Hematopoietic multipotent progenitor cell treated with erythropoietin and hydrocortisone succinate and interleukin-3 and kit ligand, for 17 days (in vitro differentiated cells): Measurements from ENCODE around the gene GALNT10.

Experiments
- DNase-seq: peaks from one replicate; pipeline ENCODE4 v3.0.0-alpha.2; 2015; ENCODE audit warnings: low spot score

The GALNT10 gene

GRCh38 chr5:154295551-154295950, 105.0 kb downstream of the GALNT10 start:
- no peak for DNase-seq

GRCh38 chr5:154296525-154297159, 106.1 kb downstream of the GALNT10 start:
- no peak for DNase-seq

- no peak for DNase-seq
Measured at GRCh38 chr5:154298065-154298464, 107.5 kb downstream of the GALNT10 start.

DNA sequence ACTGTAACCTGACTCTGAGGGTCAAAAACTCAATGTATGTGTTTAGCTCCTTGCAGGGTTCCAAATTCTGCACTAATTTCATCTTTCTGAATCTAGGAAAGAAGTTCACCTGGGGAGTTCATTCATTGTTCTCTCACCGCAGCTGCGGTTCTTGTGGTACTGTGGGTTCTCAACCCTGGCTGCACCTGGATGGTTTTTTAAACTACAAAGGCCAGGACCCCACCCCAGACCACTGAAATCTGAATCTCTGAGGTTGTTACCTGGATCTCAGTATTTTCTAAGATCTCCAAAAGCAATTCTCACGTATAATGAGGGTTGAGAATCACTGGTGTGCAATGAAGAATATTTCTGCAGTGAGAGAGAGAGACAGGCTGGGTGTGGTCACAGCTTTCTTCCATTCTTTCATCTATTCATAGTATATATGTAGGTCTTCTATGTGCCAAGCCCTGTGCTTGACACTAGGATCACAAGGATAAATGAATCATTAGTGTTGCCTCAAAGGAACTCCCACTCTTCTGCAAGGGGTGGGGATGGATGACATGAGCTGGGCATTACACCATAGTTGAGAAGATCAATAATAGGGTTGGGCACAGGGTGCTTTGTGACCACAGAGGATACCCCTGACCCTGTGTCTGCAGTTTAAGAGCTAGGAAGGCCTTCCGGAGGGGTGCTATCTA, 109.8 kb downstream of the GALNT10 start:
- DNase-seq, result no peak

GRCh38 chr5:154301726-154302125, 111.2 kb downstream of the GALNT10 start:
- no peak for DNase-seq

GRCh38 chr5:154302161-154302560, 111.6 kb downstream of the GALNT10 start:
- DNase-seq, result no peak

GRCh38 chr5:154303133-154303532, 112.6 kb downstream of the GALNT10 start:
- DNase-seq, result no peak

DNA sequence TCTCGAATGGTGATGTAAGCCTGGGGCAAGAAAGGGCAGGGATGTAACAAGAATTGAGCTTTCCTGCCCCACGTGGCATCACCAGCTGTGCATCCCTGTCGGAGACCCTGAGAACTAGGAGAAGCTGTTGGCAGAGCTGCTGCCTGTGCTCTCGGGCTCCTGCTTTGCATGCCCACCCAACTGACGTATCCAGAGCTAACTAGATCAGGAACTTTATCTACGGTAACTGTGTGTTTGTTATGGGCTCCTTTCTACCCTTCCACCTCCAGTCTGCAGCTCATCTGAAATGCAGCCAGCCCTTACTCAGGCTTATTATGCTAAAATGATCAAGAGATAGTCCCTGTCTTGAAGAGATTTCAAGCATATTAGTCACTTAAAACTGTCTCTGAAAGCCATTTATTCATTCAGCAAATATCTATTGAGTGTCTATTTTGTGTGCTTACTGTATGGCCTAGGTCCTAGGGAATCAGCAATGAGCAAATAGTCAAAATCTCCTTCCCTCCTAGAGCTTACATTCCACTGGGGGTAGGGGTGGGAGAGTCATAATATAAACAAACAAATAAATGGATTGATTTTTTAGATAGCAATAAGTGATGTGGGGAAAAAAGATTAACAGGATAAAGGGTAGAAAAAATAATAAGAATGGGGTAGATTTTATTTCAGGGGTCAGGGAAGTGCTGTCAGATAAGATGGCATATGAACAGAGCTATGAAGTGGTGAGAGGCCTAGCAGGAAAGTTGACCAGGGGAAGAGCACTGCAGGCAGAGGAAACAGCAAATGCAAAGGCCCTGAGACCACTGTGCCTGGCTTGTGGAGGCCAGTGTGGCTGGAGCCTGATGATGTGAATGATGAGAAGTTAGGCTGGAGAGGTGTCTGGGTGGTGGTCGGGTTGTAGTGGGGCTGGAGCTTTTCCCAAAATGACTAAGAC, 118.2 kb downstream of the GALNT10 start:
- no peak for DNase-seq

DNA sequence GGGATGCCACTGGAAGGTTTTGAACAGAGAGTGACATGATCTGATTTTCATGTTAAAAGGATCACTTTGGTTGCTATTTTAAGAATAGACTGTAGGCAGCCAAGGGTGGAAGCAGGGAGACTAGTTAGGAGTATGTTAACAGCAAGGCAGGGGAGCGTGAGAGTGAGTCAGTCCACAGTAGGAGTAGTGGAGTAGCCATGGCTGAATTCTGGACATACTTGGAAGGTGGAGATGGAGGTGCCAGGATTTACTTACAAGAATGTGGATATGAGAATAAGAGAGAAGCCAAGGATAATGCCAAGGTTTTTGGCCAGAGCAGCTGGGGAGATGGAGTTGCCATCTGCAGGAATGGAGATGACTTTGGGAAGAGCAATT, 118.8 kb downstream of the GALNT10 start:
- no peak for DNase-seq

DNA sequence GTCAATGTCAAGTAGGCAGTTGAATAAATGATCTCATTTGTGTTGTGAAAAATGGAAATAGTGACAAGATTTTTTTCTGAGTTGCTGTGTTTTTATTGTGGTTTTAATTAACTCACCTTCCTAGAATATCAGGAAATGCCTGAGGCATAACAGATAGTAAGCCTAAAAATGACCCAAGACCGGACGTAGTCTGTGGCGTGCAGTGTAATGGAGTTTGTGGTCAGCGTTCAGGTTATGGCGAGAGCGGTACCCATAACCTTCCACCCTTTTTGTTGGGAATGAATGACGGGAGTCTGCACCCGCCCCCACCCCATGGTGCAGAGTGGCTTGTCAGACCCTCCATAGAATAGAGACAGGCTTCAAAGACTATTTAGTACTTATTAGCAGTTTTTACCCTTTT, 119.3 kb downstream of the GALNT10 start:
- no peak for DNase-seq

GRCh38 chr5:154311362-154311761, 120.8 kb downstream of the GALNT10 start:
- DNase-seq, result no peak

- DNase-seq, result no peak
Measured at GRCh38 chr5:154312000-154312399, 121.5 kb downstream of the GALNT10 start.

- DNase-seq, result no peak
Measured at GRCh38 chr5:154312576-154312975, 122.0 kb downstream of the GALNT10 start.

DNA sequence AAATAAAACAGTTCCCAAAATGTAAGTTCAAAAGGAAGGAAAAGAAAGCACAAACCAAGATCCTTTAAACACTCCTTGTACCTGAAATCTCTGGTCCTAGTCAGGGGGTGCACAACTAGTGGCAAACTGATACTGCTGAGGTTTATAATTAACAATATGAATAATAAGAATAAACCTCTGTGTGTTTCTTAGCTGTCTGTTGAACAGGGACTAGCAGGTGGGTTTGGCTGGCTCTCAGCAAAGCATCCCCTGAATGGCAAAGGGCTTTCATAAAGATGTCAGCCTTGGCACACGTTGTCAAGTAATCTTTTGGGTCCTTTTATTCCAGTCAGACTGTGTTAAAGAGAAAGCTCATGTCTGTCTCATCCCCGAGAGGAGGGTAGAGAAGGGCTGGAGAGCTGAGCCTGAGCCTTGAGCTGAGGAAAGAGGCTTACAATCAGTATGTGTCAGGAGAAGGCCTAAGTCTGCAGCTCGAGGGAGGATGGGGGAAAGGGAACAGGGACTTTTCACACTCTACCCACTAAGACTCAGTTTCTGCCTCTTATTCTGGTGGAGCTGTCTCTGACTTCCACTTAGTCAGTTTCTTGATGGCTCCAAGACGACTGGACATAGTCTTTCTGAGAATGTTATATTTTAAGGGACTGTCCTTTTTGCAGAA, 123.0 kb downstream of the GALNT10 start:
- no peak for DNase-seq

- DNase-seq, result no peak
Measured at GRCh38 chr5:154315196-154315595, 124.7 kb downstream of the GALNT10 start.

- DNase-seq, result no peak
Measured at GRCh38 chr5:154315756-154316155, 125.2 kb downstream of the GALNT10 start.

DNA sequence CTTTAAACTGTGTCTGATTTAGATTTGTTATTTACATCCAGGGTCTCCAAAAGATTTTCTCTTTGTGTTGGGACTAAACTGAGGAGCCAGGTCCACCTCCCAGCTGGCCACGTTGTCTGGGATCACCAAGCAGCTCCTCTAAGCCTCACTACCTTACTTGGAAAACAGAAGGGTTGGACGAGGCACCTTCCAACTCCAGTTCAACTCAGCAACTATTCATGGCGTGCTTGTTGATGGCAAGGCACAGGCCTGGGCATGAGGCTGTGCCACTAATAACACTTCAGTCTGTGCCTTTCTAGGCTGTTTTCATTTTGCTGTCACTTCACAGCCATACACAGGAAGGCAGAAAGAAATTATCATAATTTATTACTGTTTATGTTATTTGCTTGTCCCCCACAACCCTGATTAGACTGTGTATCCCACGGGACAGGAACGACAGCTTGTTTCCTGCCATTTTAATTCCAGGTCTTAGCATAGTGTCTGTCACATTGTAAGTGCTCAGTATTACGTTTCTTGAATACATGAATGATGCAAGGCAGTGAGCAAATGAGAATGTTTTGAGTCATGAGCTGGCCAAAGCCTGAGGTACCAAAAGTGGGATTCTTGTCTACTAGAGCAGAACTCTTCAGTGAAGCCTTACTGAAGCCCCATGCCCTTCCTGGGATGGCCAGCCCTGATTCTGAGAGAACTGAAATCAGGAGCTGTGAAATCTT, 125.8 kb downstream of the GALNT10 start:
- DNase-seq, result no peak

GRCh38 chr5:154317916-154318315, 127.4 kb downstream of the GALNT10 start:
- no peak for DNase-seq

GRCh38 chr5:154318691-154319090, 128.2 kb downstream of the GALNT10 start:
- no peak for DNase-seq

GRCh38 chr5:154319736-154320135, 129.2 kb downstream of the GALNT10 start:
- no peak for DNase-seq

GRCh38 chr5:154320224-154321089, 129.9 kb downstream of the GALNT10 start:
- no peak for DNase-seq
